ENCODE data around the gene LIG4.

The LIG4 gene

GRCh38 chr13:108185223-108185622, 30.1 kb downstream of the LIG4 start:
- TF ChIP-seq CTCF (IDR thresholded peaks at IDR 0.05), result no peak

- no peak for TF ChIP-seq CTCF (IDR thresholded peaks at IDR 0.05)
These were observed 32.7 kb downstream of the LIG4 start for GRCh38 chr13:108182652-108183051.

GRCh38 chr13:108178078-108178477, 37.3 kb downstream of the LIG4 start:
- no peak for TF ChIP-seq CTCF (IDR thresholded peaks at IDR 0.05)

- peak; percentile 52 for TF ChIP-seq CTCF (IDR thresholded peaks at IDR 0.05)
These were observed 38.6 kb downstream of the LIG4 start for GRCh38 chr13:108176685-108177274.

GRCh38 chr13:108168929-108169328, 46.4 kb downstream of the LIG4 start:
- no peak for TF ChIP-seq CTCF (IDR thresholded peaks at IDR 0.05)

- no peak for TF ChIP-seq CTCF (IDR thresholded peaks at IDR 0.05)
These were observed 49.3 kb downstream of the LIG4 start for GRCh38 chr13:108166078-108166477.

GRCh38 chr13:108158746-108159145, 56.6 kb downstream of the LIG4 start:
- TF ChIP-seq CTCF (IDR thresholded peaks at IDR 0.05), result no peak

Data from LNCAP (cell line).